Esophagus squamous epithelium (tissue), 5 donors: ENCODE measurements around the gene UVRAG. TPM values are rescaled to one million over a fixed set of nuclear protein-coding genes. Genes with fewer than 3 reads are reported as not detected.

Source experiments
- DNase-seq: peaks from one replicate; lab custom pipeline; 2025; lab: John Stamatoyannopoulos, UW
- H3K27ac ChIP-seq, 4 donors: fragments of 200-600 bp; sonication (generic); one replicate each; pipeline ENCODE4 v1.5.1; 2016 to 2019; ENCODE audit warnings: mild to moderate bottlenecking in 1 of 4
- H3K27me3 ChIP-seq, 4 donors: fragments of 200-600 bp; sonication (generic); 1 replicate in 3 of 4; 2 replicates in 1 of 4; pipeline versions ENCODE4 v1.5.1 to v1.6.0; 2017 to 2021; ENCODE audit warnings: antibody characterized with exemption in 1 of 4
- H3K36me3 ChIP-seq, 3 donors: fragments of 200-600 bp; sonication (generic); one replicate each; pipeline ENCODE4 v1.5.1; 2016 to 2019
- H3K4me1 ChIP-seq, 3 donors: fragments of 200-600 bp; sonication (generic); one replicate each; pipeline ENCODE4 v1.5.1; 2017 to 2019
- H3K4me3 ChIP-seq, 4 donors: fragments of 200-600 bp; sonication (generic); 1 replicate in 3 of 4; 2 replicates in 1 of 4; pipeline ENCODE4 v1.5.1; 2016 to 2019; ENCODE audit warnings: mild to moderate bottlenecking in 2 of 4, moderate library complexity in 1 of 4
- H3K9me3 ChIP-seq, 3 donors: fragments of 200-600 bp; sonication (generic); one replicate each; pipeline ENCODE4 v1.5.1; 2016 to 2019
- CTCF ChIP-seq, 6 experiments: fragments of 450-650 bp in 4 of 6; fragments of 200-600 bp in 2 of 6; sonication (generic) in 2 of 6; IDR thresholded peaks; one replicate each; pipeline ENCODE4 v1.5.1; 2016 to 2019; ENCODE audit warnings: antibody characterized with exemption in 6 of 6, mild to moderate bottlenecking in 4 of 6, moderate library complexity in 4 of 6
- POLR2A ChIP-seq, 4 donors: fragments of 450-650 bp; IDR thresholded peaks; one replicate each; pipeline ENCODE4 v1.6.1; 2017; ENCODE audit warnings: antibody characterized with exemption in 4 of 4, mild to moderate bottlenecking in 4 of 4, moderate library complexity in 3 of 4
- WGBS, 2 donors: methylation state at CpG; one replicate each; pipeline ENCODE4 v1.1.5; 2018; 5-methylcytosine and 5-hydroxymethylcytosine counted together
- intact Hi-C: fragments of 100-400 bp; cut with DNase I; formaldehyde crosslinking; loops from one replicate; pipeline ENCODE4 v1.15.0; 2022
- total RNA-seq, 4 donors: library from RNA; depleted of rRNA; stranded (reverse); fragments of >200 nt; gene quantifications; one replicate each; pipeline ENCODE4 v1.1.0, GENCODE V29; 2016
- donor health status: DM: yes; HTN: yes; CAD: no.

Gene UVRAG
- total RNA-seq, 4 donors from 2014 or later = 3.5 to 15.4 (median 8.5) TPM

- Histone ChIP-seq H3K4me1 (peaks cover 0 to 54% (median 7%) of the 10 kb centered on the region in 3 donors), H3K27me3 (no peaks in the 10 kb centered on the region), H3K9me3 (no peaks in the 10 kb centered on the region), H3K36me3 (peaks cover 0 to 5% (median 0%) of the 10 kb centered on the region in 3 donors), H3K4me3 (no peak overlapping the region), H3K27ac (no peak overlapping the region)
- WGBS, 2 donors = 17 to 50% methylated on average over 1 of the region's 1 CpG
- TF ChIP-seq CTCF (IDR thresholded peaks at IDR 0.05) = no peak
- no peak for TF ChIP-seq POLR2A (IDR thresholded peaks at IDR 0.05)
- intact Hi-C loops = no loop called here
- no peak for DNase-seq
These were observed 39.0 kb downstream of the UVRAG start for GRCh38 chr11:75853971-75854370.

GRCh38 chr11:75855206-75855605 is 40.2 kb downstream of the UVRAG start:
- intact Hi-C loops = no loop called here
- no peaks in the 10 kb centered on the region for H3K27me3 ChIP-seq
- WGBS, 2 donors = 61 to 80% methylated on average over 6 of the region's 6 CpGs
- DNase-seq = no peak
- no peak overlapping the region for H3K4me3 ChIP-seq
- peaks cover 0 to 5% (median 0%) of the 10 kb centered on the region in 3 donors for H3K36me3 ChIP-seq
- H3K27ac ChIP-seq = no peak overlapping the region
- TF ChIP-seq CTCF (IDR thresholded peaks at IDR 0.05) = no peak
- TF ChIP-seq POLR2A (IDR thresholded peaks at IDR 0.05) = no peak
- H3K4me1 ChIP-seq = peaks cover 0 to 50% (median 7%) of the 10 kb centered on the region in 3 donors
- no peaks in the 10 kb centered on the region for H3K9me3 ChIP-seq

GRCh38 chr11:75856912-75857311 is 41.9 kb downstream of the UVRAG start:
- Histone ChIP-seq H3K27ac (no peak overlapping the region), H3K4me3 (no peak overlapping the region), H3K36me3 (peaks cover 0 to 8% (median 0%) of the 10 kb centered on the region in 3 donors), H3K9me3 (no peaks in the 10 kb centered on the region), H3K4me1 (peaks cover 0 to 33% (median 0%) of the 10 kb centered on the region in 3 donors), H3K27me3 (no peaks in the 10 kb centered on the region)
- 78 to 82% methylated on average over 3 of the region's 3 CpGs for WGBS, 2 donors
- intact Hi-C loops = no loop called here
- TF ChIP-seq POLR2A (IDR thresholded peaks at IDR 0.05) = no peak
- no peak for TF ChIP-seq CTCF (IDR thresholded peaks at IDR 0.05)
- DNase-seq = no peak

- Histone ChIP-seq H3K4me3 (no peak overlapping the region), H3K27ac (no peak overlapping the region), H3K27me3 (no peaks in the 10 kb centered on the region), H3K36me3 (peaks cover 0 to 8% (median 0%) of the 10 kb centered on the region in 3 donors), H3K9me3 (no peaks in the 10 kb centered on the region), H3K4me1 (peaks cover 0 to 33% (median 0%) of the 10 kb centered on the region in 3 donors)
- DNase-seq = no peak
- intact Hi-C loops = no loop called here
- no peak for TF ChIP-seq POLR2A (IDR thresholded peaks at IDR 0.05)
- TF ChIP-seq CTCF (IDR thresholded peaks at IDR 0.05) = no peak
These were observed 43.0 kb downstream of the UVRAG start for GRCh38 chr11:75858042-75858441.

- H3K27ac ChIP-seq = no peak overlapping the region
These were observed 43.6 kb downstream of the UVRAG start for GRCh38 chr11:75858613-75859012.

More at GRCh38 chr11:75858613-75859012, 43.6 kb downstream of the UVRAG start:
- 59 to 62% methylated on average over 3 of the region's 3 CpGs for WGBS, 2 donors
- no peak for DNase-seq
- TF ChIP-seq POLR2A (IDR thresholded peaks at IDR 0.05) (no peak), CTCF (IDR thresholded peaks at IDR 0.05) (no peak)
- intact Hi-C loops = no loop called here
- Histone ChIP-seq H3K9me3 (no peaks in the 10 kb centered on the region), H3K27me3 (no peaks in the 10 kb centered on the region), H3K36me3 (peaks cover 0 to 12% (median 0%) of the 10 kb centered on the region in 3 donors), H3K4me3 (no peak overlapping the region), H3K4me1 (peaks cover 0 to 32% (median 0%) of the 10 kb centered on the region in 3 donors)
